OCI-LY3 (cell line): ENCODE data around the gene RBL2.

Experiments used
- H2AFZ ChIP-seq: fragments of 200-600, 300-600 bp; shearing (Covaris generic); 2 replicates; pipeline ENCODE4 v1.6.0; 2014; ENCODE audit warnings: antibody characterized with exemption, low read depth, low read length
- H3K27ac ChIP-seq: fragments of 200-600, 300-600 bp; sonication (generic); 2 replicates; pipeline ENCODE4 v1.5.1; 2014; ENCODE audit warnings: mild to moderate bottlenecking, low read length, moderate library complexity, mixed read lengths
- H3K27me3 ChIP-seq: fragments of 200-600, 300-600 bp; sonication (generic); 2 replicates; pipeline ENCODE4 v1.6.1; 2014; ENCODE audit warnings: low read depth, low read length, mixed read lengths
- H3K36me3 ChIP-seq: fragments of 200-600, 300-600 bp; sonication (generic); replicated peaks from 2 replicates; pipeline ENCODE3; 2014; ENCODE audit warnings: low read depth, low read length, mixed read lengths
- H3K4me1 ChIP-seq: fragments of 300-600, 200-600 bp; sonication (generic); 2 replicates; pipeline ENCODE4 v1.6.1; 2014; ENCODE audit warnings: low read length, mixed read lengths
- H3K4me2 ChIP-seq: fragments of 200-600, 300-600 bp; sonication (generic); 2 replicates; pipeline ENCODE4 v1.6.1; 2014; ENCODE audit warnings: low read length, mixed read lengths
- H3K4me3 ChIP-seq: fragments of 300-600, 200-600 bp; sonication (generic); 2 replicates; pipeline ENCODE4 v1.5.1; 2014; ENCODE audit warnings: antibody characterized with exemption, mild to moderate bottlenecking, low read length, moderate library complexity
- H3K79me2 ChIP-seq: fragments of 300-600, 200-600 bp; shearing (Covaris generic); 2 replicates; pipeline ENCODE4 v1.6.1; 2014; ENCODE audit warnings: mild to moderate bottlenecking, low read length, mixed read lengths
- H3K9ac ChIP-seq: fragments of 300-600, 200-600 bp; shearing (Covaris generic); 2 replicates; pipeline ENCODE4 v1.6.0; 2014; ENCODE audit warnings: mild to moderate bottlenecking, low read length, moderate library complexity
- H3K9me3 ChIP-seq: fragments of 200-600, 300-600 bp; shearing (Covaris generic); 2 replicates; pipeline ENCODE4 v1.6.1; 2014; ENCODE audit warnings: low read length, mixed read lengths; ENCODE audit not compliant: insufficient read depth
- H4K20me1 ChIP-seq: fragments of 200-600, 300-600 bp; sonication (generic); 2 replicates; pipeline ENCODE4 v1.6.1; 2016; ENCODE audit warnings: low read length, mixed read lengths; ENCODE audit not compliant: insufficient read depth
- CTCF ChIP-seq: fragments of 200-600, 300-600 bp; sonication (generic); IDR thresholded peaks from 2 replicates; pipeline ENCODE4 v1.5.1; 2014; ENCODE audit warnings: antibody characterized with exemption, low read length, low read depth
- EZH2phosphoT487 ChIP-seq: fragments of 200-600 bp; shearing (Covaris generic); IDR thresholded peaks from 2 replicates; pipeline ENCODE4 v1.6.1; 2018; ENCODE audit warnings: antibody characterized with exemption, mixed run types, low read depth

The RBL2 gene

DNA sequence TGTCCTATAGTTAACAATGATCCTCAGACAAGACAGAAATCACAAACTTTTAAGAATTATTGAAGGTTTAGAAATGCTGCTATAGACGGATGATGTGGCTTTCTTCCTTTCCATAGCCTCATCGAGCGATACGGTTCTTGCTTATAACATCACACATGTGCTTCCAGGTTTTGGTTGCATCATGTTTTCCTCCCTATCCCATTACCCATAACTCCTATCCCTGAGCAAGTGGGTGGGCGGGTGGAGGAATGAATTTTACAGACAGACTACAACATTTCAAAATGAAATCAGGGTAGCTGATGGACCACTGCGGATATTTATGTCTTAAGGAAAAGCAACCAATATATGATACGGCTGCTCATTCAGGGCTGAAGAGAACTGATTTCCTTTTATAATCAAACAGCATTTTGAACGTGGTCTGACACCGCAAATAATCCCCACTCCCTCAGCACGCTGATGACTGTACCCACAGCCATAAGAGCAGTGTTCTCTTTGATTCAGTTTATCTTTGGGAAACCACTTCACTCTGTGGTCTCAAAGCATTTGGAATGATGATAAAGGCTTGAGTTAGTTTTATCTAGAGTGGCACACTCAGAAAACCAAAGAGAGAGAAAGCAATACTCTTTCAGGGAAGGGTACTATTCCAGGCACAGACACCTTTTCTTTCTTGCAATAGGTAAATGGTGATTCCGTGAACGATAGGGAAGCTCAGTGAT is 73.4 kb downstream of the RBL2 start:
- TF ChIP-seq CTCF (no peak), EZH2phosphoT487 (no peak)
- H3K4me1 ChIP-seq: peaks cover 13% of the 10 kb centered on the region
- no peaks in the 10 kb centered on the region for H3K9me3 ChIP-seq
- H3K27ac ChIP-seq: no peak overlapping the region
- H4K20me1 ChIP-seq: no peaks in the 10 kb centered on the region
- H3K4me3 ChIP-seq: no peak overlapping the region
- H3K27me3 ChIP-seq: 0 out of 2 replicates have a peak, but pooled peaks cover 2% of the 10 kb centered on the region
- H3K79me2 ChIP-seq: no peaks in the 10 kb centered on the region
- no peak overlapping the region for H3K9ac ChIP-seq
- no peak overlapping the region for H3K4me2 ChIP-seq
- H2AFZ ChIP-seq: no peak overlapping the region
- no peaks in the 10 kb centered on the region for H3K36me3 ChIP-seq

DNA sequence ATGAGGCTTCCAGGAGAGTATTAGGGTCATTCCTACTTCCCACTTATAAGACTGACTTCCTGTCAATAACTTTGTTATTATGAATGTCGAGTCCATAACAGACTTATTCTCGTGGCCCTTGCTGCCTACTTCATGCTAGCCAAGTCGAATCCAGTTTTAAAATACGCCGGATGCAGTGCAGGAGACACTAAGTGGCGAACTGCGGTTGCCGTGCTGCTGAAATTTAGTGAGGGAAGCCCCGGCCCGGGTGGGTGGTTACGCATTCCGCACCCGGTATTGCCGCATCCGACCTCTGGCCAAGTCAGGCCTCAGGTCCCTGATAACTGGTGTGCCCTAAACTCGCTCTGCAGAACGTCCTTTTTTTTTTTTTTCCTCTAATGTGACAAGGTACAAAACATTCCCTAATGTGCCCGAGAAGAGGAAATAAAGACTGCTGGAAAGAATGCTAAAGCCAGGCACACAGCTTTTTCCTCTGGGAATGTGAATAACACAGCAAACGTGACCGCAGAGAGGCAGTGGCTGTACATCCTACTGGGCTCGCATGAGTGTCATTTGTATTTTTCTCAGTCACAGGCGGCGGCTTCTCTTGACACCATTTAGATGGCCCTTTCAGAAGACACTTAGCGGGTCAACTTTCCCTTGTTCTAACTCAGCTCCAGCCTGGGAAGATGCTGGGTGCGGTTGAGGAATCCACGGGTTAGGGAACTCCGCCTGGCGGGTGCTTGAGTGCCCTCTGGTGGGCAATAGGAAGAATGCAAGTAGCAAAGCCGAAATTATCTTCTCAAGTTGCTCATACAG is 75.8 kb downstream of the RBL2 start:
- peak overlapping the region; percentile 74 for H3K4me3 ChIP-seq
- H3K4me2 ChIP-seq: peak overlapping the region; percentile 93
- H3K79me2 ChIP-seq: no peaks in the 10 kb centered on the region
- no peak overlapping the region for H3K27ac ChIP-seq
- H3K9ac ChIP-seq: peak overlapping the region; percentile 11
- TF ChIP-seq EZH2phosphoT487: no peak
- peak; percentile 93 for TF ChIP-seq CTCF
- H2AFZ ChIP-seq: peak overlapping the region; percentile 83
- 0 out of 2 replicates have a peak, but pooled peaks cover 2% of the 10 kb centered on the region for H3K27me3 ChIP-seq
- H4K20me1 ChIP-seq: no peaks in the 10 kb centered on the region
- H3K4me1 ChIP-seq: peaks cover 8% of the 10 kb centered on the region; the same call in 1 of the 2 replicates
- no peaks in the 10 kb centered on the region for H3K9me3 ChIP-seq
- no peaks in the 10 kb centered on the region for H3K36me3 ChIP-seq

- TF ChIP-seq EZH2phosphoT487 (no peak), CTCF (no peak)
- Histone ChIP-seq H3K4me3 (peak overlapping the region; percentile 74), H3K4me1 (peaks cover 8% of the 10 kb centered on the region; the same call in 1 of the 2 replicates), H3K9ac (no peak overlapping the region), H3K4me2 (peak overlapping the region; percentile 93), H3K27me3 (0 out of 2 replicates have a peak, but pooled peaks cover 2% of the 10 kb centered on the region), H3K27ac (no peak overlapping the region), H3K9me3 (no peaks in the 10 kb centered on the region), H3K79me2 (no peaks in the 10 kb centered on the region), H4K20me1 (no peaks in the 10 kb centered on the region), H3K36me3 (no peaks in the 10 kb centered on the region), H2AFZ (peak overlapping the region; percentile 83)
Measured at GRCh38 chr16:53510704-53511070, 76.4 kb downstream of the RBL2 start.

DNA sequence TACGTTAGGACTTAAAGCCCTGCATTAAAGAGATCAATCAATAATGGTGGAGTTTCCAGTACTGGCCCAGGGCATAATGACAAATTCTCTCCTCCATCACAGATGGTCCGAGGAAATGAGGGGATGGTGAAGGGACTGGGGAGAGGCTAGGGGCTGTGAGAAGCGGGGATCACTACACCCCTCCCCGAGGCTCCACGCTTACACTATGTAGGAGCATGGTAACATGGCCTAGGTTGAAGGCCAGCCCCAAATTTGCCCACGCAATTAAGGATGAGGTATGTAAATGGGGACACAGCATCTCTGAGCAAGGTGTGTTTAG is 76.8 kb downstream of the RBL2 start:
- H4K20me1 ChIP-seq: no peaks in the 10 kb centered on the region
- H3K4me2 ChIP-seq: no peak overlapping the region
- TF ChIP-seq EZH2phosphoT487: no peak
- no peak for TF ChIP-seq CTCF
- no peaks in the 10 kb centered on the region for H3K36me3 ChIP-seq
- H3K27ac ChIP-seq: no peak overlapping the region
- peaks cover 8% of the 10 kb centered on the region; the same call in 1 of the 2 replicates for H3K4me1 ChIP-seq
- no peak overlapping the region for H3K9ac ChIP-seq
- no peak overlapping the region for H3K4me3 ChIP-seq
- H2AFZ ChIP-seq: no peak overlapping the region
- no peaks in the 10 kb centered on the region for H3K79me2 ChIP-seq
- 0 out of 2 replicates have a peak, but pooled peaks cover 2% of the 10 kb centered on the region for H3K27me3 ChIP-seq
- no peaks in the 10 kb centered on the region for H3K9me3 ChIP-seq
